DOHH2 (cell line): ENCODE measurements around the gene VAV2.

Source experiments
- H3F3A ChIP-seq: fragments of 200-600 bp; sonication (generic), shearing (Covaris generic); 2 replicates; pipeline ENCODE4 v1.6.0; 2016; ENCODE audit warnings: antibody characterized with exemption, mild to moderate bottlenecking; ENCODE audit not compliant: control insufficient read depth, insufficient read depth
- H3K27ac ChIP-seq: fragments of 200-600 bp; sonication (generic); 2 replicates; pipeline ENCODE4 v1.5.1; 2014; ENCODE audit warnings: low read depth, mild to moderate bottlenecking, low read length, moderate library complexity
- H3K27me3 ChIP-seq: fragments of 200-600 bp; sonication (generic); 2 replicates; pipeline ENCODE4 v1.6.1; 2014; ENCODE audit warnings: mild to moderate bottlenecking, low read length, mixed read lengths; ENCODE audit not compliant: control insufficient read depth
- H3K36me3 ChIP-seq: fragments of 200-600 bp; sonication (generic); 2 replicates; pipeline ENCODE4 v1.6.1; 2014; ENCODE audit warnings: mild to moderate bottlenecking, low read length, moderate library complexity, mixed read lengths; ENCODE audit not compliant: control insufficient read depth
- H3K4me1 ChIP-seq: fragments of 200-600 bp; sonication (generic); 2 replicates; pipeline ENCODE4 v1.6.1; 2014; ENCODE audit warnings: mild to moderate bottlenecking, low read length, mixed read lengths; ENCODE audit not compliant: control insufficient read depth
- H3K4me2 ChIP-seq: fragments of 200-600 bp; sonication (generic); 2 replicates; pipeline ENCODE4 v1.6.0; 2014; ENCODE audit warnings: mild to moderate bottlenecking, low read length, moderate library complexity
- H3K4me3 ChIP-seq: fragments of 200-600 bp; sonication (generic); 2 replicates; pipeline ENCODE4 v1.5.1; 2014; ENCODE audit warnings: mild to moderate bottlenecking, low read length, mixed read lengths
- H3K79me2 ChIP-seq: fragments of 200-600 bp; sonication (generic); 2 replicates; pipeline ENCODE4 v1.6.1; 2014; ENCODE audit warnings: mild to moderate bottlenecking, low read length, mixed read lengths; ENCODE audit not compliant: control insufficient read depth
- H3K9me2 ChIP-seq: fragments of 200-600 bp; sonication (generic); replicated peaks from 2 replicates; pipeline ENCODE4 v1.6.1; 2014; ENCODE audit warnings: mild to moderate bottlenecking, low read length, mixed read lengths; ENCODE audit not compliant: control insufficient read depth
- H3K9me3 ChIP-seq: fragments of 200-600 bp; sonication (generic); 2 replicates; pipeline ENCODE4 v1.6.1; 2014; ENCODE audit warnings: antibody characterized with exemption, low read length, mixed read lengths; ENCODE audit not compliant: control insufficient read depth, insufficient read depth
- H4K20me1 ChIP-seq: fragments of 200-600 bp; sonication (generic); 2 replicates; pipeline ENCODE4 v1.6.0; 2014; ENCODE audit warnings: low read depth, mild to moderate bottlenecking, antibody characterized with exemption, low read length, moderate library complexity; ENCODE audit not compliant: control insufficient read depth, insufficient read depth
- CTCF ChIP-seq: fragments of 200-600 bp; sonication (generic); IDR thresholded peaks from one replicate; pipeline ENCODE4 v1.5.1; 2014; ENCODE audit warnings: antibody characterized with exemption, mild to moderate bottlenecking, low read depth, low read length; ENCODE audit not compliant: poor library complexity, severe bottlenecking
- EZH2phosphoT487 ChIP-seq: fragments of 200-600 bp; sonication (generic); IDR thresholded peaks from 2 replicates; pipeline ENCODE4 v1.6.1; 2017; ENCODE audit warnings: borderline replicate concordance, mild to moderate bottlenecking, antibody characterized with exemption, low read length, moderate library complexity, mixed read lengths

VAV2 gene

GRCh38 chr9:133906218-133906617, 85.9 kb downstream of the VAV2 start:
- TF ChIP-seq CTCF (no peak), EZH2phosphoT487 (no peak)
- H3K27me3 ChIP-seq: no peaks in the 10 kb centered on the region
- H3K4me2 ChIP-seq: no peak overlapping the region
- H3K9me2 ChIP-seq: no peaks in the 10 kb centered on the region
- H3K79me2 ChIP-seq: peaks cover 65% of the 10 kb centered on the region
- H3K36me3 ChIP-seq: no peaks in the 10 kb centered on the region
- H3K27ac ChIP-seq: no peak overlapping the region
- no peaks in the 10 kb centered on the region; the same call in 1 of the 2 replicates for H3F3A ChIP-seq
- no peak overlapping the region for H3K4me3 ChIP-seq
- no peaks in the 10 kb centered on the region for H3K9me3 ChIP-seq
- H3K4me1 ChIP-seq: peaks cover 39% of the 10 kb centered on the region
- peaks cover 11% of the 10 kb centered on the region for H4K20me1 ChIP-seq

DNA sequence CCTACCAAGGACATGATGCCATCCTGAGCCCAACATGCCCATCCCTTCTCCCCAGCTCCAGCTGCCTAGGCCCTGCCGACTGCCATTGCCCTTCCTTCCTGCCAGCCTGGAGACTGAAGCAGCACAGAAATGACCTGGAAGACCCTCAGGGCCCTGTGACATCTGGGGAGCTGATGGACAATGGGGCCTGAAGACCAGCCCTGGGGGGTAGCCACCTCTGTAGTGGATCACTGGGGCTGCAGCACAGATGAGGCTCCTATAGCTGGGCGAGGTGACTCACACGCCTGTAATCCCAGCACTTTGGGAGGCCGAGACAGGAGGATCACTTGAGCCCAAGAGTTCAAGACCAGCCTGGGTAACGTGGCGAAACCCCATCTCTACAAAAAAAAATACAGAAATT, 86.6 kb downstream of the VAV2 start:
- TF ChIP-seq EZH2phosphoT487 (no peak), CTCF (no peak)
- no peaks in the 10 kb centered on the region for H3K9me2 ChIP-seq
- H3K4me1 ChIP-seq: peaks cover 39% of the 10 kb centered on the region
- no peak overlapping the region for H3K27ac ChIP-seq
- H3K36me3 ChIP-seq: no peaks in the 10 kb centered on the region
- peaks cover 64% of the 10 kb centered on the region for H3K79me2 ChIP-seq
- no peaks in the 10 kb centered on the region; the same call in 1 of the 2 replicates for H3F3A ChIP-seq
- no peaks in the 10 kb centered on the region for H3K9me3 ChIP-seq
- H4K20me1 ChIP-seq: peaks cover 9% of the 10 kb centered on the region; the same call in 1 of the 2 replicates
- H3K4me2 ChIP-seq: no peak overlapping the region
- H3K4me3 ChIP-seq: no peak overlapping the region
- H3K27me3 ChIP-seq: no peaks in the 10 kb centered on the region

DNA sequence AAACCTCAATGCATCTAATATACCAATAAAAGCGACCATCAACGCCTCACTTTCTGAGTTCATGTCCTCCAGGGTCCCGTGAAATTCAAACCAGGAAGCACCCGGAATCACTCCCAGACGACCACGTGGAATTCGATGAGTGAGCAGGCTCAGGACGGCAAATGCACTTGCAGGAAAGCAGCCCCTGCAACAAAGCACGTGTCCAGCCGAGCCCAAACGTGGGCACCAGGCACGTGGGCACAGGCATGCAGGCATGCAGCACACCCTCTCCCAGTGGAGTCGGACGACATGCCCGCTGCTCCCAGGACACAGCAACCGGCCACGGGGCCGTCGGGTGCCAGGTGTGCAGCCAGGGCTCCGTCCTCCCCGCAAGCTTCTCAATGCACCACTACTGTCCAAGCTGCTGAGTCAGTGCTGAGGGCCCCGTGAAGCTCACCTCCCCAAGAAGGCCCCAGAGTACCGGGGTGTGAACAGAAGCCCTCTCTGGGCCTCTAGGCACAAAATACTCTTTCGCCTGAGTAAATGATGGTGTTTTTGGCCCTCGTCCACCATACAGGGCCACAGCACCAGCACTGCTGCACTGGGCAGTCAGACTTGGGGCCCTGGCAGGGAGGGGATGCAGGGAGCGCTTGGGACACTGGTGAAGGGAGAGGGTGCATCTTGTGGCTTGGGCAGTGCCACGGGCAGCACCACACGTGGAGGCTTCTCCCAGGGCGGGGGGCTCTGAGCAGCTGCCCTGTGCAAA, 87.6 kb downstream of the VAV2 start:
- H3K27me3 ChIP-seq: no peaks in the 10 kb centered on the region
- peaks cover 40% of the 10 kb centered on the region for H3K4me1 ChIP-seq
- peaks cover 63% of the 10 kb centered on the region for H3K79me2 ChIP-seq
- no peak overlapping the region for H3K27ac ChIP-seq
- H3K9me2 ChIP-seq: no peaks in the 10 kb centered on the region
- no peaks in the 10 kb centered on the region; the same call in 1 of the 2 replicates for H3F3A ChIP-seq
- H3K9me3 ChIP-seq: no peaks in the 10 kb centered on the region
- H3K4me2 ChIP-seq: no peak overlapping the region
- H4K20me1 ChIP-seq: peaks cover 4% of the 10 kb centered on the region; the same call in 1 of the 2 replicates
- H3K36me3 ChIP-seq: no peaks in the 10 kb centered on the region
- TF ChIP-seq CTCF (no peak), EZH2phosphoT487 (no peak)
- H3K4me3 ChIP-seq: no peak overlapping the region
